ENCODE measurements around the gene PNLDC1. TPM values are rescaled to one million over a fixed set of nuclear protein-coding genes. Genes with fewer than 3 reads are reported as not detected.

PNLDC1 gene
- total and polyA plus RNA-seq, 2 of the 4 experiments (the other 2 are of a cell fraction): not detected

DNA sequence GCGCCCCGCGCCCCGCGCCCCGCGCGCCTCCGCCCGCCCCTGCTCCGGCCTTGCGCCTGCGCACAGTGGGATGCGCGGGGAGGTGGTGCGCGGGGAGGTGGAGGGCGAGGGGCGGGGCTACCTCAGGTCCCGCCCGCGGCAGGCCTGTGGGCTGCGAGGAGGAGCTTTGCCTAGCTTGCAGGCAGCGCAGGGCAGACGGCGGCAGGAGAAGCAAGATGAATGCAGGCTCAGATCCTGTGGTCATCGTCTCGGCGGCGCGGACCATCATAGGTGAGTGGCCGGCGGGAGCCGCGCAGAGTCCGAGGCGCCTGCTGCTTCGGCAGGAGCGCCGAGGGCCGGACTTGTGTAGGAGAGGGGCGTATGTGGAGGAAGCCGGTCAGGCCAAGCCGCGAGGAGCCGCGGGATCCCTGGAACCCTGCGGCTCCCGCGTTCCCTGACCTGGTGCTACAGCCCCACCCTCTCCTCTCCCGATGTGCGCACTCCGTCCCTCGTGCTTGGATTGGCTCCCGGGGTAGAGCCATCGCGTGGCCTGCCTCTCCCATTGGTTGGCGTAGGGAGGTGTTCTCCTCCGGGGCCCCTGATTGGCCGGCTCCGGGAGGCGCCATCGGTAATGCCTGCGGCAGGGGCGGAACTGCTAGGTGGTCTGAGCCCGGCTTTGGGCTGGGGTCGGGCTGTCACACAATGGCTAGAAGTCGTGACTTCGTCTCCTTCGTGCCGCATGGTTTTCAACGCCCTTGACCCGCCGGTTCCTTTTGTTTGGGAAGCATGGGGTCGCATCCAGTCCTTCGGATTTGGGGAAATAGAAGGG, 38.0 kb upstream of the PNLDC1 start, which contains the start of gene ACAT2:
Gene ACAT2, plus strand, starts transcription at position 173 of the 808 bp plus-strand sequence. Its CDS starts 43 bp downstream, at position 216.
- dilution Hi-C loops (cut with HindIII; ENCODE audit: low sequenced_read_pairs, unreplicated experiment) (no loop called here), in situ Hi-C loops (cut with MboI; ENCODE audit: low sequenced_read_pairs) (loop anchor here (10.0 kb wide), 1 partner anchor 67 kb away; the partner anchor contains the start of gene SOD2), intact Hi-C loops (cut with micrococcal nuclease) (loop anchor here (1.0 to 2.0 kb wide), 2 partner anchors 26 to 69 kb away; partner anchors contain the start of gene SOD2)
- Histone ChIP-seq H4K20me1 (ENCODE audit: insufficient read depth, low read length) (peaks cover 6% of the 10 kb centered on the region; the same call in 1 of the 2 replicates), H4K91ac (ENCODE audit: insufficient read depth, low read depth, low read length) (peak within 1 kb of the TSS; percentile 76), H3K18ac (ENCODE audit: low read depth, low read length) (peak within 1 kb of the TSS; percentile 63), H2BK15ac (ENCODE audit: low read depth, low read length) (peak within 1 kb of the TSS; percentile 15; the same call in 1 of the 3 replicates), H2BK120ac (ENCODE audit: low read depth, low read length) (peak within 1 kb of the TSS; percentile 75; the same call in 1 of the 2 replicates), H4K8ac (ENCODE audit: low read depth in 2 of 2, low read length in 2 of 2) (peak within 1 kb of the TSS; percentile 94 to 96), H3K4me1 (ENCODE audit: control insufficient read depth, insufficient read depth, low read length) (peaks cover 20% of the 10 kb centered on the region), H3K27ac (ENCODE audit: insufficient read depth, low read length) (peak within 1 kb of the TSS; percentile 94), H3K23ac (ENCODE audit: low read depth, low read length) (peak within 1 kb of the TSS; percentile 83), H3K36me3 (ENCODE audit: control insufficient read depth, insufficient read depth, low read length) (peaks cover 16% of the 10 kb centered on the region), H2BK5ac (ENCODE audit: low read depth, low read length, poor library complexity, severe bottlenecking) (peak within 1 kb of the TSS; percentile 59), H2BK20ac (ENCODE audit: low read depth, low read length) (peak within 1 kb of the TSS; percentile 38), H2AK9ac (replicated peaks; ENCODE audit: low read depth, low read length, poor library complexity) (peak within 1 kb of the TSS; percentile 93), H3K27me3 (ENCODE audit: control insufficient read depth, insufficient read depth, low read length) (no peaks in the 10 kb centered on the region), H3K4me3 (ENCODE audit: insufficient read depth, low read depth, low read length) (peak within 1 kb of the TSS; percentile 79), H3K14ac (replicated peaks; ENCODE audit: low read depth, low read length) (peak within 1 kb of the TSS; percentile 80), H3K4me2 (ENCODE audit: low read depth, low read length) (peak within 1 kb of the TSS; percentile 87), H2AK5ac (ENCODE audit: low read depth, low read length) (peak within 1 kb of the TSS; percentile 82), H3K9me1 (ENCODE audit: insufficient read depth, low read length) (peaks cover 13% of the 10 kb centered on the region), H3K56ac (ENCODE audit: extremely low read depth, insufficient read depth, low read length) (peak within 1 kb of the TSS; percentile 93), H3K79me1 (ENCODE audit: low read depth in 1 of 2, low read length in 2 of 2) (peaks cover 10 to 24% of the 10 kb centered on the region in 2 experiments), H4K5ac (ENCODE audit: low read depth, low read length) (peak within 1 kb of the TSS; percentile 89), H2AFZ (replicated peaks; ENCODE audit: low read length, poor library complexity) (peak within 1 kb of the TSS; percentile 94), H3K9ac (ENCODE audit: low read depth, low read length) (peak within 1 kb of the TSS; percentile 87), H3K4ac (ENCODE audit: low read depth, low read length) (peak within 1 kb of the TSS; percentile 94), H3K9me3 (ENCODE audit: control insufficient read depth, insufficient read depth, low read length) (no peaks in the 10 kb centered on the region)
- ChIA-PET POLR2A (ENCODE audit: unreplicated experiment) (interaction anchor here (1.0 kb wide), 1 partner anchor 80 kb away, joined by 3 read pairs; no protein-coding TSS in a partner anchor), CTCF (no interaction called here)
- 0% methylated on average over 5 of the region's 76 CpGs; no CpG with 5 or more reads in 1 of the 2 experiments for WGBS, 2 experiments (ENCODE audit: extremely low coverage in 2 of 2, insufficient read length in 1 of 2)
- BruUV-seq (replicated peaks): no TSS peak
- ATAC-seq (ENCODE audit: low read depth): peak; percentile 96
- peak; percentile 92 for DNase-seq
- TF ChIP-seq NFE2L2 (IDR thresholded peaks at IDR 0.05; ENCODE audit: low read depth, low read length): no peak
- TF ChIP-seq RCOR1 (IDR thresholded peaks at IDR 0.05; ENCODE audit: insufficient replicate concordance, low read length): no peak
- TF ChIP-seq CEBPB (IDR thresholded peaks at IDR 0.05; ENCODE audit: low read depth, low read length): no peak
- peak; percentile 79 for TF ChIP-seq FOS (IDR thresholded peaks at IDR 0.05; ENCODE audit: low read depth, low read length)
- TF ChIP-seq, protein P1, sequence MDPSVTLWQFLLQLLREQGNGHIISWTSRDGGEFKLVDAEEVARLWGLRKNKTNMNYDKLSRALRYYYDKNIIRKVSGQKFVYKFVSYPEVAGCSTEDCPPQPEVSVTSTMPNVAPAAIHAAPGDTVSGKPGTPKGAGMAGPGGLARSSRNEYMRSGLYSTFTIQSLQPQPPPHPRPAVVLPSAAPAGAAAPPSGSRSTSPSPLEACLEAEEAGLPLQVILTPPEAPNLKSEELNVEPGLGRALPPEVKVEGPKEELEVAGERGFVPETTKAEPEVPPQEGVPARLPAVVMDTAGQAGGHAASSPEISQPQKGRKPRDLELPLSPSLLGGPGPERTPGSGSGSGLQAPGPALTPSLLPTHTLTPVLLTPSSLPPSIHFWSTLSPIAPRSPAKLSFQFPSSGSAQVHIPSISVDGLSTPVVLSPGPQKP (IDR thresholded peaks at IDR 0.05; ENCODE audit: borderline replicate concordance, low read depth, low read length): no peak
- TF ChIP-seq MAFK (IDR thresholded peaks at IDR 0.05; ENCODE audit: low read depth, low read length): no peak
- TF ChIP-seq, protein P2, sequence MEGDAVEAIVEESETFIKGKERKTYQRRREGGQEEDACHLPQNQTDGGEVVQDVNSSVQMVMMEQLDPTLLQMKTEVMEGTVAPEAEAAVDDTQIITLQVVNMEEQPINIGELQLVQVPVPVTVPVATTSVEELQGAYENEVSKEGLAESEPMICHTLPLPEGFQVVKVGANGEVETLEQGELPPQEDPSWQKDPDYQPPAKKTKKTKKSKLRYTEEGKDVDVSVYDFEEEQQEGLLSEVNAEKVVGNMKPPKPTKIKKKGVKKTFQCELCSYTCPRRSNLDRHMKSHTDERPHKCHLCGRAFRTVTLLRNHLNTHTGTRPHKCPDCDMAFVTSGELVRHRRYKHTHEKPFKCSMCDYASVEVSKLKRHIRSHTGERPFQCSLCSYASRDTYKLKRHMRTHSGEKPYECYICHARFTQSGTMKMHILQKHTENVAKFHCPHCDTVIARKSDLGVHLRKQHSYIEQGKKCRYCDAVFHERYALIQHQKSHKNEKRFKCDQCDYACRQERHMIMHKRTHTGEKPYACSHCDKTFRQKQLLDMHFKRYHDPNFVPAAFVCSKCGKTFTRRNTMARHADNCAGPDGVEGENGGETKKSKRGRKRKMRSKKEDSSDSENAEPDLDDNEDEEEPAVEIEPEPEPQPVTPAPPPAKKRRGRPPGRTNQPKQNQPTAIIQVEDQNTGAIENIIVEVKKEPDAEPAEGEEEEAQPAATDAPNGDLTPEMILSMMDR (conservative IDR thresholded peaks at IDR 0.05; ENCODE audit: low read depth, low read length): no peak
- no peak; the same call in 1 of the 2 replicates for TF ChIP-seq MXI1 (IDR thresholded peaks at IDR 0.05; ENCODE audit: borderline replicate concordance, low read depth, low read length)
- TF ChIP-seq RFX5 (IDR thresholded peaks at IDR 0.05; ENCODE audit: low read depth, low read length): peak; percentile 46; the same call in 1 of the 2 replicates
- TF ChIP-seq, protein P3, sequence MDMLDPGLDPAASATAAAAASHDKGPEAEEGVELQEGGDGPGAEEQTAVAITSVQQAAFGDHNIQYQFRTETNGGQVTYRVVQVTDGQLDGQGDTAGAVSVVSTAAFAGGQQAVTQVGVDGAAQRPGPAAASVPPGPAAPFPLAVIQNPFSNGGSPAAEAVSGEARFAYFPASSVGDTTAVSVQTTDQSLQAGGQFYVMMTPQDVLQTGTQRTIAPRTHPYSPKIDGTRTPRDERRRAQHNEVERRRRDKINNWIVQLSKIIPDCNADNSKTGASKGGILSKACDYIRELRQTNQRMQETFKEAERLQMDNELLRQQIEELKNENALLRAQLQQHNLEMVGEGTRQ (IDR thresholded peaks at IDR 0.05; ENCODE audit: low read depth, low read length): no peak
- peak; percentile 50; the same call in 1 of the 2 replicates for TF ChIP-seq MAZ (IDR thresholded peaks at IDR 0.05; ENCODE audit: borderline replicate concordance, low read depth, low read length)
- no peak for TF ChIP-seq RAD21 (IDR thresholded peaks at IDR 0.05; ENCODE audit: low read length)
- TF ChIP-seq SMC3 (IDR thresholded peaks at IDR 0.05; ENCODE audit: low read depth, low read length): no peak
